ENCODE data around the gene GSC2. TPM values are rescaled to one million over a fixed set of nuclear protein-coding genes. Genes with fewer than 3 reads are reported as not detected.

GSC2 gene
- total and polyA plus RNA-seq, 9 of the 15 experiments (the other 6 are each of a cell fraction or from before 2014, with no cell fraction given) = not detected

GRCh38 chr22:19177164-19178064 lies 27.3 kb upstream of the GSC2 start (continued):
- TF ChIP-seq FOXA1 (IDR thresholded peaks at IDR 0.05; ENCODE audit: borderline replicate concordance) (no peak), TBL1XR1 (IDR thresholded peaks at IDR 0.05; ENCODE audit: low read length in 2 of 2) (0 out of 4 replicates have a peak, but pooled peaks of 1 of the 2 experiments have one; percentile 14), SUPT5H (IDR thresholded peaks at IDR 0.05) (no peak), AFF1 (IDR thresholded peaks at IDR 0.05; ENCODE audit: low read depth in 1 of 2, partially characterized antibody in 2 of 2) (no peak), PTRF (tag; IDR thresholded peaks at IDR 0.05) (no peak), TRIM28 (IDR thresholded peaks at IDR 0.05) (no peak), PHB2 (IDR thresholded peaks at IDR 0.05; ENCODE audit: low read depth) (no peak), SMAD4 (CRISPR knock-in tag; conservative IDR thresholded peaks at IDR 0.05) (peak; percentile 11; the same call in 1 of the 2 replicates), CREBBP (IDR thresholded peaks at IDR 0.05; ENCODE audit: low read depth, low read length) (no peak), SAFB (IDR thresholded peaks at IDR 0.05; ENCODE audit: borderline replicate concordance, low read depth, low read length) (no peak), ZNF561 (CRISPR knock-in tag; conservative IDR thresholded peaks at IDR 0.05) (no peak), TOE1 (IDR thresholded peaks at IDR 0.05; ENCODE audit: borderline replicate concordance) (no peak), TOE1 (CRISPR knock-in tag; IDR thresholded peaks at IDR 0.05; ENCODE audit: borderline replicate concordance, low read depth) (no peak), ATF7 (IDR thresholded peaks at IDR 0.05) (no peak), ZKSCAN8 (CRISPR knock-in tag; IDR thresholded peaks at IDR 0.05) (no peak), PHF20 (IDR thresholded peaks at IDR 0.05; ENCODE audit: partially characterized antibody) (no peak), ATF4 (CRISPR knock-in tag; IDR thresholded peaks at IDR 0.05) (no peak), ZNF384 (IDR thresholded peaks at IDR 0.05; ENCODE audit: low read depth, low read length) (no peak), HNRNPL (IDR thresholded peaks at IDR 0.05; ENCODE audit: low read depth, low read length) (peak; percentile 11; the same call in 1 of the 2 replicates), CTBP1 (IDR thresholded peaks at IDR 0.05; ENCODE audit: borderline replicate concordance) (no peak), SIN3B (IDR thresholded peaks at IDR 0.05; ENCODE audit: low read depth) (no peak), ZNF239 (CRISPR knock-in tag; IDR thresholded peaks at IDR 0.05) (peak; percentile 6; the same call in 1 of the 2 replicates), POU5F1 (IDR thresholded peaks at IDR 0.05; ENCODE audit: borderline replicate concordance, low read depth, low read length, partially characterized antibody) (no peak), TEAD1 (CRISPR knock-in tag; IDR thresholded peaks at IDR 0.05) (0 out of 4 replicates have a peak, but pooled peaks of 1 of the 2 experiments have one; percentile 16)

All from K562 (cell line).